ENCODE data around the gene DARS1. TPM values are rescaled to one million over a fixed set of nuclear protein-coding genes. Genes with fewer than 3 reads are reported as not detected.

The DARS1 gene
- total and polyA plus RNA-seq, 2 of the 13 experiments (the other 11 are each of a cell fraction or from before 2014, with no cell fraction given): 149 to 230 TPM

- TF ChIP-seq ZNF142 (CRISPR knock-in tag; IDR thresholded peaks at IDR 0.05): peak; percentile 75; the same call in 1 of the 2 replicates
- peak; percentile 53; the same call in 1 of the 2 replicates for TF ChIP-seq ZFP36L1 (CRISPR knock-in tag; IDR thresholded peaks at IDR 0.05)
- peak; percentile 71 for TF ChIP-seq ZC3H13 (CRISPR knock-in tag; IDR thresholded peaks at IDR 0.05)
- TF ChIP-seq GATA4 (IDR thresholded peaks at IDR 0.05; ENCODE audit: borderline replicate concordance, low read depth): no peak
- no peak for TF ChIP-seq JUND (CRISPR knock-in tag; IDR thresholded peaks at IDR 0.05)
- peak; percentile 92 for TF ChIP-seq TFDP1 (CRISPR knock-in tag; IDR thresholded peaks at IDR 0.05; ENCODE audit: borderline replicate concordance)
- no peak for TF ChIP-seq MYC (CRISPR knock-in tag; IDR thresholded peaks at IDR 0.05; ENCODE audit: borderline replicate concordance)
- no peak for TF ChIP-seq ZNF280D (CRISPR knock-in tag; IDR thresholded peaks at IDR 0.05)
- TF ChIP-seq ZNF749 (CRISPR knock-in tag; IDR thresholded peaks at IDR 0.05; ENCODE audit: borderline replicate concordance): peak; percentile 82; the same call in 1 of the 2 replicates
- TF ChIP-seq HDAC1 (CRISPR knock-in tag; IDR thresholded peaks at IDR 0.05): 0 out of 2 replicates have a peak, but pooled peaks have one; percentile 28
- no peak for TF ChIP-seq TRIM24 (CRISPR knock-in tag; IDR thresholded peaks at IDR 0.05)
- no peak for TF ChIP-seq SRSF9 (IDR thresholded peaks at IDR 0.05; ENCODE audit: borderline replicate concordance, insufficient read depth, low read depth, low read length, poor library complexity, severe bottlenecking)
- peak; percentile 70; the same call in 1 of the 2 replicates for TF ChIP-seq FOXC1 (CRISPR knock-in tag; IDR thresholded peaks at IDR 0.05; ENCODE audit: borderline replicate concordance)
- no peak for TF ChIP-seq MEF2D (CRISPR knock-in tag; IDR thresholded peaks at IDR 0.05)
- TF ChIP-seq TOE1 (CRISPR knock-in tag; IDR thresholded peaks at IDR 0.05): no peak
- TF ChIP-seq ZNF441 (CRISPR knock-in tag; IDR thresholded peaks at IDR 0.05; ENCODE audit: borderline replicate concordance): peak; percentile 44; the same call in 1 of the 2 replicates
- TF ChIP-seq HHEX (CRISPR knock-in tag; IDR thresholded peaks at IDR 0.05): no peak
- TF ChIP-seq SIN3A (IDR thresholded peaks at IDR 0.05; ENCODE audit: borderline replicate concordance, low read depth, low read length): 0 out of 2 replicates have a peak, but pooled peaks have one; percentile 36
- peak; percentile 52; the same call in 1 of the 2 replicates for TF ChIP-seq LBX2 (CRISPR knock-in tag; IDR thresholded peaks at IDR 0.05; ENCODE audit: borderline replicate concordance)
Observed at GRCh38 chr2:135876066-135876711, 109.2 kb downstream of the DARS1 start, which contains the start of gene MCM6 (continued).
